Measurements from ENCODE around the gene LRWD1.
A peak's percentile ranks its signal among the peaks of the same experiment; 100 is the strongest.

LRWD1 gene

DNA sequence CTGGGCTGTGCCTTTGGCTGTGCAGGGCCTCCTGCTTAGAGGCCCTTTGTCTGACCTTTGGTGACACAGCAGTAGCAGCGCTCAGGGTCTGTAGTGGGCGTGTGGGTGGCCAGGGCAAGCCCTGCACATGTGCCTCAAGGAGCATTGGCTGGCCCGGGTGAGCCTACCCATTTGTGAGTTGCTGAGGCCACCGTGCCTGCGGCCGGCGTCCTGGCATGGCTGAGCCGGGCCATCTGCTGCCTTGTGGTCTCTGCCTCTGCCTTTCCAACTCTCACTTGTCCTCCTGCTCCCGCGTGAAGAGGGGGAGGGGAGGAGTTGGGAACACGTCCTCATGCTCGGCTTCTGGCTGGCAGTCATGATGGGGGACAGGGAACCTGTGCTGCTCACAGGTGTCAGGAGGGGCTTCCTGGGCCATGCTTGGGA lies 40.6 kb upstream of the LRWD1 start:
- peaks cover 78% of the 10 kb centered on the region for H3K4me1 ChIP-seq (ENCODE audit: insufficient read depth, low read length, severe bottlenecking)
- H3F3A ChIP-seq (ENCODE audit: insufficient read depth, low read length), result peaks cover 12% of the 10 kb centered on the region; the same call in 1 of the 2 replicates
- H3K9me3 ChIP-seq (ENCODE audit: low read length), result no peaks in the 10 kb centered on the region
- H3K9me2 ChIP-seq (ENCODE audit: low read depth, low read length), result no peaks in the 10 kb centered on the region
- peak overlapping the region; percentile 55 for H3K4me3 ChIP-seq (ENCODE audit: low read depth, low read length, poor library complexity, severe bottlenecking)
- H3K4me2 ChIP-seq (ENCODE audit: low read length), result peak overlapping the region; percentile 71
- H4K20me1 ChIP-seq (ENCODE audit: insufficient read depth, low read length), result no peaks in the 10 kb centered on the region
- H2AFZ ChIP-seq (ENCODE audit: low read length), result no peak overlapping the region
- no peaks in the 10 kb centered on the region for H3K79me2 ChIP-seq (ENCODE audit: insufficient read depth, low read length)
- H3K27me3 ChIP-seq (ENCODE audit: insufficient read depth, low read length), result no peaks in the 10 kb centered on the region
- H3K9ac ChIP-seq (ENCODE audit: low read length), result peak overlapping the region; percentile 77
- TF ChIP-seq CTCF (IDR thresholded peaks at IDR 0.05; ENCODE audit: low read length), result no peak
- no peak for TF ChIP-seq EZH2 (IDR thresholded peaks at IDR 0.05; ENCODE audit: borderline replicate concordance, low read length)
- H3K36me3 ChIP-seq (ENCODE audit: insufficient read depth, low read length), result peaks cover 49% of the 10 kb centered on the region
- H3K27ac ChIP-seq (ENCODE audit: low read depth, low read length, poor library complexity, severe bottlenecking), result peak overlapping the region; percentile 98

DNA sequence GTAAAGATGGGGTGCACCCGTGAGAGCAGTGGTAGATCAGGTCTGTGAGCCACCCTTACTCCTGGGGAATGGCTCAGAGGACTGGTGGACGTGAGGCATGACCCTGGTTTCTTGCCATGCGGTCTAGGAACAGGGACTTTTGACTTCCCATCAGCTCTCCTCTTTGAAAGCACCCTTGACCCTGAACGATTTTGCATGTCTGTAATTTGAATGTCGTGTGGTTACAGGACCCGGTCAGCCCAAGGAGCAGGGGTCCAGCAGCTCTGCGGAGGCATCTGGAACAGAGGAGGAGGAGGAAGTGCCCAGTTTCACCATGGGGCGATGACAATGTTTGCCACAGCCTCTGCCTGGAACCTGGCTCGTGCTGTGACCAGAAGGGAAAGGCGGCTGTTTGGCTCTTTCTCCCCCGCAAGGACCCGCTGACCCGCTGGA lies 40.0 kb upstream of the LRWD1 start:
- Histone ChIP-seq H3K9ac (ENCODE audit: low read length) (peak overlapping the region; percentile 77), H4K20me1 (ENCODE audit: insufficient read depth, low read length) (no peaks in the 10 kb centered on the region), H2AFZ (ENCODE audit: low read length) (no peak overlapping the region), H3K79me2 (ENCODE audit: insufficient read depth, low read length) (no peaks in the 10 kb centered on the region), H3K27me3 (ENCODE audit: insufficient read depth, low read length) (no peaks in the 10 kb centered on the region), H3K4me1 (ENCODE audit: insufficient read depth, low read length, severe bottlenecking) (peaks cover 78% of the 10 kb centered on the region), H3F3A (ENCODE audit: insufficient read depth, low read length) (peaks cover 12% of the 10 kb centered on the region; the same call in 1 of the 2 replicates), H3K27ac (ENCODE audit: low read depth, low read length, poor library complexity, severe bottlenecking) (peak overlapping the region; percentile 98), H3K9me3 (ENCODE audit: low read length) (no peaks in the 10 kb centered on the region), H3K4me2 (ENCODE audit: low read length) (peak overlapping the region; percentile 71), H3K36me3 (ENCODE audit: insufficient read depth, low read length) (peaks cover 43% of the 10 kb centered on the region), H3K4me3 (ENCODE audit: low read depth, low read length, poor library complexity, severe bottlenecking) (peak overlapping the region; percentile 55), H3K9me2 (ENCODE audit: low read depth, low read length) (no peaks in the 10 kb centered on the region)
- no peak for TF ChIP-seq EZH2 (IDR thresholded peaks at IDR 0.05; ENCODE audit: borderline replicate concordance, low read length)
- no peak for TF ChIP-seq CTCF (IDR thresholded peaks at IDR 0.05; ENCODE audit: low read length)

GRCh38 chr7:102425639-102426267 lies 39.0 kb upstream of the LRWD1 start:
- Histone ChIP-seq H3K4me1 (ENCODE audit: insufficient read depth, low read length, severe bottlenecking) (peaks cover 78% of the 10 kb centered on the region), H3K27ac (ENCODE audit: low read depth, low read length, poor library complexity, severe bottlenecking) (peak overlapping the region; percentile 98), H3K79me2 (ENCODE audit: insufficient read depth, low read length) (no peaks in the 10 kb centered on the region), H3K9me2 (ENCODE audit: low read depth, low read length) (no peaks in the 10 kb centered on the region), H3K9me3 (ENCODE audit: low read length) (no peaks in the 10 kb centered on the region), H3K4me2 (ENCODE audit: low read length) (peak overlapping the region; percentile 71), H3K27me3 (ENCODE audit: insufficient read depth, low read length) (no peaks in the 10 kb centered on the region), H3K36me3 (ENCODE audit: insufficient read depth, low read length) (peaks cover 35% of the 10 kb centered on the region), H2AFZ (ENCODE audit: low read length) (no peak overlapping the region), H3K9ac (ENCODE audit: low read length) (peak overlapping the region; percentile 77), H4K20me1 (ENCODE audit: insufficient read depth, low read length) (no peaks in the 10 kb centered on the region), H3F3A (ENCODE audit: insufficient read depth, low read length) (peaks cover 7% of the 10 kb centered on the region; the same call in 1 of the 2 replicates), H3K4me3 (ENCODE audit: low read depth, low read length, poor library complexity, severe bottlenecking) (peak overlapping the region; percentile 55)
- no peak for TF ChIP-seq CTCF (IDR thresholded peaks at IDR 0.05; ENCODE audit: low read length)
- no peak for TF ChIP-seq EZH2 (IDR thresholded peaks at IDR 0.05; ENCODE audit: borderline replicate concordance, low read length)
